Measurements from ENCODE around the gene PLCB3.

Gene PLCB3

DNA sequence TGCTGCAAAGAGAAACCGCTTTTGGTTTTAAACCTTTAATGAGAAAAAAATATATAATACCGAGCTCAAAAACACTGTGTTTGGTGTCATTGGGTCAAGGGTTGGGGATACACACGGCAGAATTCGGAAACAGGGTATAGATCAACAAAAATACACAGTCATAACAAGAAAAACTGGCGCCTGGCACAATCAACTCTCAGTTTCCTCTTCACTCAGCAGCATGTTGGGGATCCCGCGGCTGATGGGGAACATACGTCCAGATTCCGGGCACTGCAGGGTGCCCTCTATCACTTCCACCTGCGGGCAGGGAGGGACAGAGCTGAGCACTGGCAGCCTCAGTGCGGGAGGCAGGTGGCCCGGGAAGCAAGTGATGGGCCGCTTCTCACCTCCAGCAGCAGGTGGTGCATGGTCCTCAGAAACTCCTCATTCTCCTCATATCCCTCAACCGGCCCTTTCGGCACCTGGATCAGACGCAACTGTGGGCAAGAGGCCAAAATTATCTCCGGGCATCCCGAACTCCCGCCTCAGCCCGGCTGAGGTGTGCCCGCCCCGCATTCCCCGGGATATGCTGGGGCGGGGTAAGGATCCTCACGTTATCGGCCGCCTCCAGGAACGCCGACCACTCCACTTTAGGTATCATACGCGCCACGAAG, 65.5 kb downstream of the PLCB3 start:
- peaks cover 38% of the 10 kb centered on the region for H3K36me3 ChIP-seq (ENCODE audit: low read depth)
- H3K4me1 ChIP-seq (ENCODE audit: insufficient read depth, poor library complexity, severe bottlenecking) = peaks cover 12% of the 10 kb centered on the region
- TF ChIP-seq, protein P1, sequence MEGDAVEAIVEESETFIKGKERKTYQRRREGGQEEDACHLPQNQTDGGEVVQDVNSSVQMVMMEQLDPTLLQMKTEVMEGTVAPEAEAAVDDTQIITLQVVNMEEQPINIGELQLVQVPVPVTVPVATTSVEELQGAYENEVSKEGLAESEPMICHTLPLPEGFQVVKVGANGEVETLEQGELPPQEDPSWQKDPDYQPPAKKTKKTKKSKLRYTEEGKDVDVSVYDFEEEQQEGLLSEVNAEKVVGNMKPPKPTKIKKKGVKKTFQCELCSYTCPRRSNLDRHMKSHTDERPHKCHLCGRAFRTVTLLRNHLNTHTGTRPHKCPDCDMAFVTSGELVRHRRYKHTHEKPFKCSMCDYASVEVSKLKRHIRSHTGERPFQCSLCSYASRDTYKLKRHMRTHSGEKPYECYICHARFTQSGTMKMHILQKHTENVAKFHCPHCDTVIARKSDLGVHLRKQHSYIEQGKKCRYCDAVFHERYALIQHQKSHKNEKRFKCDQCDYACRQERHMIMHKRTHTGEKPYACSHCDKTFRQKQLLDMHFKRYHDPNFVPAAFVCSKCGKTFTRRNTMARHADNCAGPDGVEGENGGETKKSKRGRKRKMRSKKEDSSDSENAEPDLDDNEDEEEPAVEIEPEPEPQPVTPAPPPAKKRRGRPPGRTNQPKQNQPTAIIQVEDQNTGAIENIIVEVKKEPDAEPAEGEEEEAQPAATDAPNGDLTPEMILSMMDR (IDR thresholded peaks at IDR 0.05; ENCODE audit: poor library complexity, severe bottlenecking) = peak; percentile 18
- no peaks in the 10 kb centered on the region for H3K27me3 ChIP-seq (ENCODE audit: insufficient read depth, poor library complexity, severe bottlenecking)
- peak; percentile 5; the same call in 2 of the 3 replicates for ATAC-seq (ENCODE audit: low read depth)
- H3K9me3 ChIP-seq (ENCODE audit: severe bottlenecking) = no peaks in the 10 kb centered on the region
- peak overlapping the region; percentile 74 for H3K4me3 ChIP-seq (ENCODE audit: severe bottlenecking)
- H3K27ac ChIP-seq (ENCODE audit: poor library complexity, severe bottlenecking) = peak overlapping the region; percentile 95
- peak; percentile 77 for DNase-seq (ENCODE audit: low spot score)

DNA sequence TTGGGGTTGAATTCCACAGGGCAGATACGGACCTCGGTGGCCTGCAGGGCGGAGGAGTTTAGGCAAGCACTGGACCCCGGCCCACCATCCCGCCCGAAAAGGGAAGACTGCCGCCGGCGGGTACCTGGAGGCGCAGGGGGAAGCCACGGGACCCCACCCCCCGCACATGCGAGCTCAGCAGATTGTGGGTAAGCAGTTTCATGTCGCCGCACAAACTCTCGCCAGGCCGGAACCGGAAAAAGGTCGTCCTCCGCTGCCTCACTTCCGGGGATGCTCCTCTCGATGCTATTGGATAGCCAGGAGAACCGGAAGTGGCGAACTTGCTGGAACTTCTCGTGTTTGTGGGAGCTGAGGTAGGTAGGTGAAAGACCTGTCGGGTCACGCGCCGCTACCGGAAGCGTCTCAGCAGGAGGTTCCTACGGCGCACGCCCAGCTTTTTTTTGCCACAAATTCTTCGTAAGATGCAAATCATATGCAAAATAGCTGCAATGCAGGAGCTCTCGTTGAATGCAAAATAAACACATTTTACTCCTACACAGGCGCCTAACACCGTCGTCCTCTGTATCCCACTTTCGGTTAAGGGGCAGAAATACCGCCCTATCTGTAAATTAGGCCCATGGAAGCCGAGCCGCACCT, 66.1 kb downstream of the PLCB3 start, which contains the start of gene TRMT112:
TRMT112 (minus strand) TSS at position 235 of the 636 bp plus-strand sequence; CDS start at position 202, 33 bp downstream.
- Histone ChIP-seq H3K27me3 (ENCODE audit: insufficient read depth, poor library complexity, severe bottlenecking) (no peaks in the 10 kb centered on the region), H3K9me3 (ENCODE audit: severe bottlenecking) (no peaks in the 10 kb centered on the region), H3K4me1 (ENCODE audit: insufficient read depth, poor library complexity, severe bottlenecking) (peaks cover 18% of the 10 kb centered on the region), H3K36me3 (ENCODE audit: low read depth) (peaks cover 44% of the 10 kb centered on the region), H3K27ac (ENCODE audit: poor library complexity, severe bottlenecking) (peak within 1 kb of the TSS; percentile 95), H3K4me3 (ENCODE audit: severe bottlenecking) (peak within 1 kb of the TSS; percentile 74)
- peak; percentile 99 for DNase-seq (ENCODE audit: low spot score)
- TF ChIP-seq, protein P1 (IDR thresholded peaks at IDR 0.05; ENCODE audit: poor library complexity, severe bottlenecking) = no peak
- peak; percentile 68 for ATAC-seq (ENCODE audit: low read depth)

DNA sequence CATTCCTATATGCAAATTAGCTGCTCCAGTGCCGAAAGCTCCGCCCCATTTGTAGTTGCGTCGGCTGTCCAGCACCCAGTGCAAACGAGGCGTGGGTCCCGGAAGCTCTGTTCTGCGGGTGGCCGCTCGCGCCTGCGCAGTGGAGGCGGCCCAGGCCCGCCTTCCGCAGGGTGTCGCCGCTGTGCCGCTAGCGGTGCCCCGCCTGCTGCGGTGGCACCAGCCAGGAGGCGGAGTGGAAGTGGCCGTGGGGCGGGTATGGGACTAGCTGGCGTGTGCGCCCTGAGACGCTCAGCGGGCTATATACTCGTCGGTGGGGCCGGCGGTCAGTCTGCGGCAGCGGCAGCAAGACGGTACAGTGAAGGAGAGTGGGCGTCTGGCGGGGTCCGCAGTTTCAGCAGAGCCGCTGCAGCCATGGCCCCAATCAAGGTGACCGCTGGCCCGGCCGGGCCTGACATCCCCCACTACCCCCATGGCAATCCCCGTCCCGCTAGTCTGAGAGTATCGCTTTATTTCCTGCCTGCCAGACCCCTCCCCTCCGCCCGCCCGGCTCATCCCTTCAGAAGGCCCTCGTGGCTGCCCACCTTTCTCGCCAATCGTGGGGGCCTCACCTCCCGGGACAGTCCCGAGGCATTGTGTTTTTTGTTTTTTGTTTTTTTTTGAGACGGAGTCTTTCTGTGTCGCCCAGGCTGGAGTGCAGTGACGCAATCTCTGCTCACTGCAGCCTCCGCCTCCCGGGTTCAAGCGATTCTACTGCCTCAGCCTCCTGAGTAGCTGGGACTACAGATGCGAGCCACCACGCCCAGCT, 66.8 kb downstream of the PLCB3 start, which contains the start of gene PRDX5:
PRDX5 (plus strand) TSS at position 161 of the 805 bp plus-strand sequence; CDS start at position 256, 95 bp downstream.
- Histone ChIP-seq H3K4me3 (ENCODE audit: severe bottlenecking) (peak within 1 kb of the TSS; percentile 74), H3K27ac (ENCODE audit: poor library complexity, severe bottlenecking) (peak within 1 kb of the TSS; percentile 95), H3K4me1 (ENCODE audit: insufficient read depth, poor library complexity, severe bottlenecking) (peaks cover 18% of the 10 kb centered on the region), H3K9me3 (ENCODE audit: severe bottlenecking) (no peaks in the 10 kb centered on the region), H3K27me3 (ENCODE audit: insufficient read depth, poor library complexity, severe bottlenecking) (no peaks in the 10 kb centered on the region), H3K36me3 (ENCODE audit: low read depth) (peaks cover 49% of the 10 kb centered on the region)
- TF ChIP-seq, protein P1 (IDR thresholded peaks at IDR 0.05; ENCODE audit: poor library complexity, severe bottlenecking) = peak; percentile 79
- peak; percentile 97 for DNase-seq (ENCODE audit: low spot score)
- peak; percentile 62 for ATAC-seq (ENCODE audit: low read depth)
